ENCODE results near the gene C2orf92.
A peak's percentile ranks its signal among the peaks of the same experiment; 100 is the strongest.

C2orf92 gene

DNA sequence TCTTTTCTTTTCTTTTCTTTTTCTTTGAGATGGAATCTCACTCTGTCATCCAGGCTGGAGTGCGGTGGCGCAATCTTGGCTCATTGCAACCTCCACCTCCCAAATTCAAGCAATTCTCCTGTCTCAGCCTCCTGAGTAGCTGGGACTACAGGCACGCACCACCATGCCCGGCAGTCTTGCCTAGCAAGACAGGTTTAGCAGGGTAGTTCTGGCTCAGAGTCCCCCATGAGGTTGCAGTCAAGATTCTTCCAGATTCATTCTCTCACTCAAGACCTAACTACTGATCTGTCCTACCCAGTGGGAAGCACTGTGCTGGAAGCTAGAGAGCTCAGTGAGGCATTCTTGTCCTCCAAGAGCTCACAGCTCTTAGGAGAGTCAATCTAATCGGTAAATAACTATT is 26.2 kb downstream of the C2orf92 start:
- no peaks in the 10 kb centered on the region for H3K36me3 ChIP-seq (ENCODE audit: control insufficient read depth in 2 of 2, insufficient read depth in 1 of 2, low read length in 2 of 2)
- CTCF ChIA-PET, result interaction anchor here (1.0 to 7.4 kb wide), 5 partner anchors 13 to 105 kb away, joined by 3 to 130 read pairs (median 14); partner anchors contain the start of genes ACTR1B and ANKRD36B
- TF ChIP-seq ZNF513 (tag by site-specific recombination; IDR thresholded peaks at IDR 0.05) (no peak), TCF7L2 (IDR thresholded peaks at IDR 0.05; ENCODE audit: borderline replicate concordance, low read depth, low read length) (no peak), ZNF138 (tag by site-specific recombination; IDR thresholded peaks at IDR 0.05; ENCODE audit: borderline replicate concordance) (no peak), ZNF704 (tag by site-specific recombination; IDR thresholded peaks at IDR 0.05) (no peak), ZNF157 (tag by site-specific recombination; IDR thresholded peaks at IDR 0.05) (no peak), ZNF791 (tag by site-specific recombination; IDR thresholded peaks at IDR 0.05) (no peak)
- H3K27ac ChIP-seq (ENCODE audit: extremely low read depth, low read depth, low read length), result no peak overlapping the region
- H3K4me3 ChIP-seq (ENCODE audit: low read depth, low read length), result no peak overlapping the region
- H3K4me1 ChIP-seq (ENCODE audit: control insufficient read depth, insufficient read depth, low read length), result no peaks in the 10 kb centered on the region
- POLR2A ChIA-PET, result interaction anchor here (0.7 to 1.8 kb wide), 3 partner anchors 14 to 105 kb away, joined by 3 to 6 read pairs (median 3); partner anchors contain the start of gene COX5B
- no peaks in the 10 kb centered on the region for H3K9me3 ChIP-seq (ENCODE audit: control insufficient read depth, insufficient read depth, low read depth, low read length)

DNA sequence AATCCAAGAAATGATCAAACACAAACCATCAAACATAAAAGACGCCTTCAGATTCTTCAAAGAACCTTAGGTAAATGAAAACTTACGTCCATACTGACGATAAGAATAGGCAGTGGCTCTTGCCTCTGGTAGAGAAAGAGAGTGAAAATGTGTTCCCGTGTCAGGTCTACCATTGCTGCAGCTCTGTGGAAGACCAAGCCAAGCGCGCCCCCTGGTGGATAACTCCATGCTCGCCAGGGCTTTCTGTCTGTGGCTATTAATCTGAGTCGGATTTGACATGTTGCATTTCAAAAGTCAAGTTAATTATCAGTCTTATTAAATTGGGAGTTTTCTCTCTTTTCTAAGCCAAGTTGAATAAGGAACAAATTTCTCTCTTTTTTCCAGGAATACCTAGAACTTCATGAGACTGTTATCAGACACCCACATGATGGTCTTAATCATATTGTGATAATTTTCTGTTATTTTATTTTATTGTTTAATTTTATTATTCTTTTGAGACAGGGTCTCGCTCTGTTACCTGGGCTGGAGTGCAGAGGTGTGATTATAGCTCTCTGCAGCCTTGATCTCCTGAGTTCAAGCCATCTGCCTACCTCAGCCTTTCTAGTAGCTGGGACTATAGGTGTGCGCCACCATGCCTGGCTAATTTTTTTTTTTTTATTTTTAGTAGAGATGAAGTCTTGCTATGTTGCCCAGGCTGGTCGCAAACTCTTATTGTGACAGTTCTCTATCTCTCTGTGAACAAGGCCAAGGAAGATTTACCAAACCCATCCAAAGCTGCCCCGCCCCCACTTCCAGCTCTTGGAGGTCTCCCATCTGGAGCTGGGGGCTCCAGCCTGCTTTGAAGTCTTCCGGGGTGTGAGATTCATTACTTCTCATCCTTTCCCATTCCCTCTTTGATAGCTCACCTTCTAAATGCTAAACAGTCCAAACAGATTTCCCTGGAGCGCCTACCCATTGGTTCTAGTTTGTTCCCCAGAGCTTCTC is 28.0 kb downstream of the C2orf92 start:
- H3K4me1 ChIP-seq (ENCODE audit: control insufficient read depth, insufficient read depth, low read length), result no peaks in the 10 kb centered on the region
- no peaks in the 10 kb centered on the region for H3K9me3 ChIP-seq (ENCODE audit: control insufficient read depth, insufficient read depth, low read depth, low read length)
- ChIA-PET POLR2A (interaction anchor here (0.9 to 1.8 kb wide), 4 partner anchors 32 to 107 kb away, joined by 3 to 6 read pairs (median 4); partner anchors contain the start of genes ACTR1B and COX5B), CTCF (interaction anchor here (0.7 to 7.4 kb wide), 19 partner anchors 9 to 749 kb away, joined by 3 to 130 read pairs (median 7); partner anchors contain the start of genes ACTR1B, ANKRD36B and COX5B)
- H3K27ac ChIP-seq (ENCODE audit: extremely low read depth, low read depth, low read length), result no peak overlapping the region
- H3K36me3 ChIP-seq (ENCODE audit: control insufficient read depth in 2 of 2, insufficient read depth in 1 of 2, low read length in 2 of 2), result no peaks in the 10 kb centered on the region
- no peak overlapping the region for H3K4me3 ChIP-seq (ENCODE audit: low read depth, low read length)
- no peak for TF ChIP-seq ZNF292 (tag by site-specific recombination; IDR thresholded peaks at IDR 0.05; ENCODE audit: borderline replicate concordance, low read depth)
- no peak for TF ChIP-seq KLF10 (tag by site-specific recombination; IDR thresholded peaks at IDR 0.05)
- peak; percentile 99 for TF ChIP-seq ZNF677 (tag by site-specific recombination; IDR thresholded peaks at IDR 0.05)
- TF ChIP-seq ZNF76 (tag by site-specific recombination; IDR thresholded peaks at IDR 0.05; ENCODE audit: borderline replicate concordance, low read depth), result no peak
- TF ChIP-seq, protein P1, sequence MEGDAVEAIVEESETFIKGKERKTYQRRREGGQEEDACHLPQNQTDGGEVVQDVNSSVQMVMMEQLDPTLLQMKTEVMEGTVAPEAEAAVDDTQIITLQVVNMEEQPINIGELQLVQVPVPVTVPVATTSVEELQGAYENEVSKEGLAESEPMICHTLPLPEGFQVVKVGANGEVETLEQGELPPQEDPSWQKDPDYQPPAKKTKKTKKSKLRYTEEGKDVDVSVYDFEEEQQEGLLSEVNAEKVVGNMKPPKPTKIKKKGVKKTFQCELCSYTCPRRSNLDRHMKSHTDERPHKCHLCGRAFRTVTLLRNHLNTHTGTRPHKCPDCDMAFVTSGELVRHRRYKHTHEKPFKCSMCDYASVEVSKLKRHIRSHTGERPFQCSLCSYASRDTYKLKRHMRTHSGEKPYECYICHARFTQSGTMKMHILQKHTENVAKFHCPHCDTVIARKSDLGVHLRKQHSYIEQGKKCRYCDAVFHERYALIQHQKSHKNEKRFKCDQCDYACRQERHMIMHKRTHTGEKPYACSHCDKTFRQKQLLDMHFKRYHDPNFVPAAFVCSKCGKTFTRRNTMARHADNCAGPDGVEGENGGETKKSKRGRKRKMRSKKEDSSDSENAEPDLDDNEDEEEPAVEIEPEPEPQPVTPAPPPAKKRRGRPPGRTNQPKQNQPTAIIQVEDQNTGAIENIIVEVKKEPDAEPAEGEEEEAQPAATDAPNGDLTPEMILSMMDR (tag by site-specific recombination; IDR thresholded peaks at IDR 0.05), result peak; percentile 67
- TF ChIP-seq SETDB1 (IDR thresholded peaks at IDR 0.05; ENCODE audit: insufficient read length, low read length), result no peak
- no peak for TF ChIP-seq TRIM28 (IDR thresholded peaks at IDR 0.05; ENCODE audit: borderline replicate concordance, low read length)
- TF ChIP-seq PRDM6 (tag by site-specific recombination; IDR thresholded peaks at IDR 0.05), result no peak
- TF ChIP-seq, protein P2, sequence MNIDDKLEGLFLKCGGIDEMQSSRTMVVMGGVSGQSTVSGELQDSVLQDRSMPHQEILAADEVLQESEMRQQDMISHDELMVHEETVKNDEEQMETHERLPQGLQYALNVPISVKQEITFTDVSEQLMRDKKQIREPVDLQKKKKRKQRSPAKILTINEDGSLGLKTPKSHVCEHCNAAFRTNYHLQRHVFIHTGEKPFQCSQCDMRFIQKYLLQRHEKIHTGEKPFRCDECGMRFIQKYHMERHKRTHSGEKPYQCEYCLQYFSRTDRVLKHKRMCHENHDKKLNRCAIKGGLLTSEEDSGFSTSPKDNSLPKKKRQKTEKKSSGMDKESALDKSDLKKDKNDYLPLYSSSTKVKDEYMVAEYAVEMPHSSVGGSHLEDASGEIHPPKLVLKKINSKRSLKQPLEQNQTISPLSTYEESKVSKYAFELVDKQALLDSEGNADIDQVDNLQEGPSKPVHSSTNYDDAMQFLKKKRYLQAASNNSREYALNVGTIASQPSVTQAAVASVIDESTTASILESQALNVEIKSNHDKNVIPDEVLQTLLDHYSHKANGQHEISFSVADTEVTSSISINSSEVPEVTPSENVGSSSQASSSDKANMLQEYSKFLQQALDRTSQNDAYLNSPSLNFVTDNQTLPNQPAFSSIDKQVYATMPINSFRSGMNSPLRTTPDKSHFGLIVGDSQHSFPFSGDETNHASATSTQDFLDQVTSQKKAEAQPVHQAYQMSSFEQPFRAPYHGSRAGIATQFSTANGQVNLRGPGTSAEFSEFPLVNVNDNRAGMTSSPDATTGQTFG (tag by site-specific recombination; IDR thresholded peaks at IDR 0.05; ENCODE audit: borderline replicate concordance), result no peak
- no peak for TF ChIP-seq ZNF777 (tag by site-specific recombination; IDR thresholded peaks at IDR 0.05; ENCODE audit: borderline replicate concordance)
- peak; percentile 55; the same call in 1 of the 2 replicates for TF ChIP-seq ZNF2 (tag by site-specific recombination; IDR thresholded peaks at IDR 0.05)
- TF ChIP-seq SP7 (tag by site-specific recombination; IDR thresholded peaks at IDR 0.05), result peak; percentile 20; the same call in 1 of the 2 replicates
- TF ChIP-seq, protein P3, sequence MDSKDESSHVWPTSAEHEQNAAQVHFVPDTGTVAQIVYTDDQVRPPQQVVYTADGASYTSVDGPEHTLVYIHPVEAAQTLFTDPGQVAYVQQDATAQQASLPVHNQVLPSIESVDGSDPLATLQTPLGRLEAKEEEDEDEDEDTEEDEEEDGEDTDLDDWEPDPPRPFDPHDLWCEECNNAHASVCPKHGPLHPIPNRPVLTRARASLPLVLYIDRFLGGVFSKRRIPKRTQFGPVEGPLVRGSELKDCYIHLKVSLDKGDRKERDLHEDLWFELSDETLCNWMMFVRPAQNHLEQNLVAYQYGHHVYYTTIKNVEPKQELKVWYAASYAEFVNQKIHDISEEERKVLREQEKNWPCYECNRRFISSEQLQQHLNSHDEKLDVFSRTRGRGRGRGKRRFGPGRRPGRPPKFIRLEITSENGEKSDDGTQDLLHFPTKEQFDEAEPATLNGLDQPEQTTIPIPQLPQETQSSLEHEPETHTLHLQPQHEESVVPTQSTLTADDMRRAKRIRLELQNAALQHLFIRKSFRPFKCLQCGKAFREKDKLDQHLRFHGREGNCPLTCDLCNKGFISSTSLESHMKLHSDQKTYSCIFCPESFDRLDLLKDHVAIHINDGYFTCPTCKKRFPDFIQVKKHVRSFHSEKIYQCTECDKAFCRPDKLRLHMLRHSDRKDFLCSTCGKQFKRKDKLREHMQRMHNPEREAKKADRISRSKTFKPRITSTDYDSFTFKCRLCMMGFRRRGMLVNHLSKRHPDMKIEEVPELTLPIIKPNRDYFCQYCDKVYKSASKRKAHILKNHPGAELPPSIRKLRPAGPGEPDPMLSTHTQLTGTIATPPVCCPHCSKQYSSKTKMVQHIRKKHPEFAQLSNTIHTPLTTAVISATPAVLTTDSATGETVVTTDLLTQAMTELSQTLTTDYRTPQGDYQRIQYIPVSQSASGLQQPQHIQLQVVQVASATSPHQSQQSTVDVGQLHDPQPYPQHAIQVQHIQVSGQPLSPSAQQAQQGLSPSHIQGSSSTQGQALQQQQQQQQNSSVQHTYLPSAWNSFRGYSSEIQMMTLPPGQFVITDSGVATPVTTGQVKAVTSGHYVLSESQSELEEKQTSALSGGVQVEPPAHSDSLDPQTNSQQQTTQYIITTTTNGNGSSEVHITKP (tag by site-specific recombination; IDR thresholded peaks at IDR 0.05), result 0 out of 2 replicates have a peak, but pooled peaks have one; percentile 19
